ENCODE measurements around the gene COLEC11. TPM values are rescaled to one million over a fixed set of nuclear protein-coding genes. Genes with fewer than 3 reads are reported as not detected.
"Not testable (repeated sequence)": the region's sequence is repeated elsewhere in the genome, so short reads cannot be mapped to it uniquely, and the experiment has no call there.

Gene COLEC11
- total and polyA plus RNA-seq, 2 experiments from 2014 or later, result 4.7 to 5.1 TPM

- Histone ChIP-seq H3K27ac (no peak overlapping the region), H3K36me3 (no peaks in the 10 kb centered on the region), H3K4me1 (ENCODE audit: low read depth) (peaks cover 6% of the 10 kb centered on the region), H3K4me3 (no peak overlapping the region), H3K9me3 (ENCODE audit: low read depth) (no peaks in the 10 kb centered on the region), H3K27me3 (no peaks in the 10 kb centered on the region)
- no peak for TF ChIP-seq CTCF (IDR thresholded peaks at IDR 0.05; ENCODE audit: low read depth, low read length)
- peak in 1 of 2 donors; percentile 36 for DNase-seq (ENCODE audit: low read depth in 1 of 2, low spot score in 1 of 2)
These were observed 38.4 kb downstream of the COLEC11 start for GRCh38 chr2:3633089-3633981.

GRCh38 chr2:3633982-3634595 lies 39.2 kb downstream of the COLEC11 start:
- H3K27me3 ChIP-seq, result no peaks in the 10 kb centered on the region
- no peaks in the 10 kb centered on the region for H3K9me3 ChIP-seq (ENCODE audit: low read depth)
- H3K4me3 ChIP-seq, result no peak overlapping the region
- no peak for TF ChIP-seq CTCF (IDR thresholded peaks at IDR 0.05; ENCODE audit: low read depth, low read length)
- DNase-seq (ENCODE audit: low read depth in 1 of 2, low spot score in 1 of 2), result no peak
- peaks cover under 1% of the 10 kb centered on the region for H3K4me1 ChIP-seq (ENCODE audit: low read depth)
- no peaks in the 10 kb centered on the region for H3K36me3 ChIP-seq
- H3K27ac ChIP-seq, result no peak overlapping the region

GRCh38 chr2:3634596-3635121 lies 39.7 kb downstream of the COLEC11 start:
- Histone ChIP-seq H3K4me1 (ENCODE audit: low read depth) (no peaks in the 10 kb centered on the region), H3K27ac (no peak overlapping the region), H3K36me3 (no peaks in the 10 kb centered on the region), H3K4me3 (no peak overlapping the region), H3K9me3 (ENCODE audit: low read depth) (no peaks in the 10 kb centered on the region), H3K27me3 (no peaks in the 10 kb centered on the region)
- no peak for DNase-seq (ENCODE audit: low read depth in 1 of 2, low spot score in 1 of 2)
- TF ChIP-seq CTCF (IDR thresholded peaks at IDR 0.05; ENCODE audit: low read depth, low read length), result no peak

GRCh38 chr2:3635171-3635974 lies 40.5 kb downstream of the COLEC11 start:
- Histone ChIP-seq H3K9me3 (ENCODE audit: low read depth) (no peaks in the 10 kb centered on the region), H3K4me1 (ENCODE audit: low read depth) (no peaks in the 10 kb centered on the region), H3K27me3 (no peaks in the 10 kb centered on the region), H3K36me3 (no peaks in the 10 kb centered on the region), H3K27ac (no peak overlapping the region), H3K4me3 (no peak overlapping the region)
- no peak for TF ChIP-seq CTCF (IDR thresholded peaks at IDR 0.05; ENCODE audit: low read depth, low read length)
- DNase-seq (ENCODE audit: low read depth in 1 of 2, low spot score in 1 of 2), result no peak

- H3K4me1 ChIP-seq (ENCODE audit: low read depth); H3K27me3 ChIP-seq; H3K36me3 ChIP-seq; H3K27ac ChIP-seq; H3K4me3 ChIP-seq; DNase-seq (ENCODE audit: low read depth in 1 of 2, low spot score in 1 of 2); H3K9me3 ChIP-seq (ENCODE audit: low read depth): not testable (repeated sequence)
These were observed 41.0 kb downstream of the COLEC11 start for GRCh38 chr2:3635975-3636327.

Data from cardiac muscle cell (in vitro differentiated cells and primary cell).